Spleen (tissue), 11 donors: ENCODE measurements around the gene ZBP1. TPM values are rescaled to one million over a fixed set of nuclear protein-coding genes. Genes with fewer than 3 reads are reported as not detected.
A peak's percentile ranks its signal among the peaks of the same experiment; 100 is the strongest.

ENCODE experiments used
- DNase-seq: peaks from one replicate; pipeline ENCODE4 v3.0.0-alpha.2; 2020
- H3K27ac ChIP-seq, 8 donors: fragments of 200-600 bp; sonication (generic) in 7 of 8; 1 replicate in 4 of 8; 2 replicates in 4 of 8; pipeline versions ENCODE4 v1.5.0 to v1.8.0; 2016 to 2021; ENCODE audit warnings: inconsistent platforms in 4 of 8, mild to moderate bottlenecking in 4 of 8, moderate library complexity in 1 of 8
- H3K27me3 ChIP-seq, 7 donors: fragments of 200-600 bp; sonication (generic) in 6 of 7; replicated peaks in 1 of 7; 1 replicate in 4 of 7; 2 replicates in 3 of 7; pipeline versions ENCODE4 v1.5.0 to v1.8.0; 2016 to 2021; ENCODE audit warnings: inconsistent platforms in 3 of 7, mild to moderate bottlenecking in 1 of 7
- H3K36me3 ChIP-seq, 6 donors: fragments of 200-600 bp; sonication (generic) in 5 of 6; 1 replicate in 4 of 6; 2 replicates in 2 of 6; pipeline versions ENCODE4 v1.5.0 to v1.8.0; 2016 to 2021; ENCODE audit warnings: inconsistent platforms in 2 of 6
- H3K4me1 ChIP-seq, 6 donors: fragments of 200-600 bp; sonication (generic) in 5 of 6; 1 replicate in 3 of 6; 2 replicates in 3 of 6; pipeline versions ENCODE4 v1.5.0 to v1.8.0; 2016 to 2021; ENCODE audit warnings: inconsistent platforms in 3 of 6
- H3K4me3 ChIP-seq, 8 donors: fragments of 200-600 bp; sonication (generic) in 7 of 8; 1 replicate in 4 of 8; 2 replicates in 4 of 8; pipeline versions ENCODE4 v1.5.0 to v1.8.0; 2016 to 2021; ENCODE audit warnings: inconsistent platforms in 4 of 8, mild to moderate bottlenecking in 4 of 8, moderate library complexity in 2 of 8
- H3K9me3 ChIP-seq, 8 donors: fragments of 200-600 bp; sonication (generic) in 7 of 8; 1 replicate in 4 of 8; 2 replicates in 4 of 8; pipeline versions ENCODE4 v1.5.0 to v1.8.0; 2016 to 2021; ENCODE audit warnings: inconsistent platforms in 4 of 8
- CTCF ChIP-seq, 11 experiments: fragments of 200-600 bp in 7 of 11; fragments of 450-650 bp in 4 of 11; sonication (generic) in 4 of 11; IDR thresholded peaks in 8 of 11; conservative IDR thresholded peaks in 3 of 11; 1 replicate in 7 of 11; 2 replicates in 4 of 11; pipeline versions ENCODE4 v1.4.0 to v1.8.0; 2016 to 2021; ENCODE audit warnings: antibody characterized with exemption in 11 of 11, inconsistent platforms in 4 of 11, mild to moderate bottlenecking in 1 of 11
- POLR2A ChIP-seq, 3 donors: fragments of 450-650 bp; IDR thresholded peaks; one replicate each; pipeline ENCODE4 v1.5.1; 2017; ENCODE audit warnings: antibody characterized with exemption in 3 of 3, mild to moderate bottlenecking in 1 of 3
- POLR2AphosphoS5 ChIP-seq, 3 donors: sonication (generic); formaldehyde crosslinking; IDR thresholded peaks; one replicate each; pipeline ENCODE4 v1.5.1; 2017; ENCODE audit warnings: antibody characterized with exemption in 3 of 3
- WGBS, 5 donors: extraction: QIAGEN DNeasy Blood & Tissue Kit in 3 of 5; methylation state at CpG; one replicate each; pipeline versions ENCODE4 v1.1.5 to v1.1.7; 2013 to 2018; 5-methylcytosine and 5-hydroxymethylcytosine counted together
- intact Hi-C: fragments of 100-400 bp; cut with DNase I; formaldehyde crosslinking; loops from one replicate; pipeline ENCODE4 v1.15.0; 2023; ENCODE audit warnings: low total_unique reads
- polyA plus RNA-seq, 3 donors: library from polyadenylated mRNA; stranded (reverse); fragments of 200-250 nt; gene quantifications; one replicate each; pipeline ENCODE4 v1.2.1, GENCODE V29; 2013
- total RNA-seq, 7 donors: library from RNA; depleted of rRNA in 3 of 7; stranded (reverse); fragments of >200 nt in 3 of 7; fragmentation: NEBNext Ultra II Directional in 4 of 7; extraction: Animal tissue kit (Norgen Biotek cat#: 25700) in 4 of 7; gene quantifications; one replicate each; pipeline versions ENCODE4 v1.1.0 to v1.2.1, GENCODE V29; 2016 to 2021
- donor health status: healthy with polysubstance abuse.
- donor health status: DM: no; HTN: no; CAD: no; lungs with moderate emphysema.
- donor health status: DM: no; HTN: no; CAD: no.
- donor health status: Bipolar disorder and iron deficiency.
- donor health status: healthy.
- donor health status: DM: no; HTN: no; CAD: no.
- donor health status: DM: yes; HTN: yes; CAD: no.

The ZBP1 gene
- total and polyA plus RNA-seq, 10 donors, result 8.6 to 28.4 (median 16.6) TPM

DNA sequence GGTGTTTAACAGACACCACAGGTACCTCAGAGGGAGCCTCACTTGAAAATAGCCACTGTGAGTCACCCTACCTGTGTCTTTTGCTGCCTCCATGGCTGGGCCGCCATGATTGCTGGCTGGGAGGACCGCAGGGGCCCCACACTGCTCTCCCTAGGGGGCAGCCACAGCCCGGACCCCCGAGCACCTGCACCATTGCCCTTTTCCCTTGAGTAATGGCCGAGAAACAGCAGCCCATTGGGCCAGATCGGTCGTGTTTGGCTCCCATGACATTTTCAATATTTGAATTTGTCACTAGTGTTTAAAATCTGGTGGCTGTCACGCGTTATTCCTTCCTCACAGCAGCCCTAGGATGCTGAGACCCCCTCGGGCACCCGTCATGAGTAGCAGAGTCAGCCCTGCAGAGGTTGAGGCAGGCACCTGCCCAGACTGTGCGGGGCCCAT is 6.7 kb downstream of the ZBP1 start:
- Histone ChIP-seq H3K27ac (no peak overlapping the region), H3K4me1 (peaks cover 7 to 35% (median 16%) of the 10 kb centered on the region in 6 donors), H3K27me3 (no peaks in the 10 kb centered on the region), H3K36me3 (peaks cover 0 to 84% (median 40%) of the 10 kb centered on the region in 6 donors), H3K9me3 (no peaks in the 10 kb centered on the region), H3K4me3 (no peak overlapping the region)
- intact Hi-C loops, result no loop called here
- TF ChIP-seq POLR2A (IDR thresholded peaks at IDR 0.05) (no peak), POLR2AphosphoS5 (IDR thresholded peaks at IDR 0.05) (no peak), CTCF (IDR thresholded peaks at IDR 0.05 in 8 of 11, conservative IDR thresholded peaks at IDR 0.05 in 3 of 11) (no peak)
- DNase-seq, result peak; percentile 65
- WGBS, 5 donors, result 85 to 92% (median 89%) methylated on average over 11 to 12 of the region's 12 CpGs

DNA sequence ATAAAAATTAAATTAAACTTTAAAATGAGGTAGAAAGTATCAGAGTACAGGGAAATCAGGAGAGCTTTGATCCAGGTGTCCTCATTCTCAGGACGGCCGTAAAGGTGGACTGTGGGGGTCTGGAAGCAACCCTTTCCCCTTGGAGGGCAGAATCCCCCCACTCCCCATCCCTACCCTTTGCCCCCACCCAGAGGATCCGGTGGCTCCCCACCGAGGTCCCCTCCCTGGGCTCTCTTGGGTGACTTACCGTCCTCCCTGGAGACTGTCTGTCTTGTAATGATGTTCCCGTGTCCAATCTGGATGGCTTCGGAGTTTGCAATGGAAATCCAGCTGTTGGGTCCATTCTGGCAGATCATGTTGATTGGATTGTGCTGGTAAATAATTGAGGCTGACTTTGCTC is 7.3 kb downstream of the ZBP1 start:
- H3K4me1 ChIP-seq, result peaks cover 1 to 29% (median 10%) of the 10 kb centered on the region in 6 donors
- no peaks in the 10 kb centered on the region for H3K27me3 ChIP-seq
- intact Hi-C loops, result no loop called here
- H3K9me3 ChIP-seq, result no peaks in the 10 kb centered on the region
- peak; percentile 50 for DNase-seq
- no peak overlapping the region for H3K27ac ChIP-seq
- peaks cover 0 to 90% (median 42%) of the 10 kb centered on the region in 6 donors for H3K36me3 ChIP-seq
- H3K4me3 ChIP-seq, result no peak overlapping the region
- no peak for TF ChIP-seq POLR2AphosphoS5 (IDR thresholded peaks at IDR 0.05)
- TF ChIP-seq CTCF (IDR thresholded peaks at IDR 0.05 in 8 of 11, conservative IDR thresholded peaks at IDR 0.05 in 3 of 11), result no peak
- TF ChIP-seq POLR2A (IDR thresholded peaks at IDR 0.05), result no peak
- WGBS, 5 donors, result 92 to 96% (median 93%) methylated on average over 7 of the region's 7 CpGs

- Histone ChIP-seq H3K36me3 (peaks cover 0 to 92% (median 42%) of the 10 kb centered on the region in 6 donors), H3K27ac (no peak overlapping the region), H3K9me3 (no peaks in the 10 kb centered on the region), H3K27me3 (no peaks in the 10 kb centered on the region), H3K4me3 (no peak overlapping the region), H3K4me1 (peaks cover 0 to 25% (median 6%) of the 10 kb centered on the region in 6 donors)
- WGBS, 5 donors, result 80 to 86% (median 85%) methylated on average over 7 of the region's 7 CpGs
- DNase-seq, result peak; percentile 27
- TF ChIP-seq POLR2AphosphoS5 (IDR thresholded peaks at IDR 0.05), result no peak
- TF ChIP-seq POLR2A (IDR thresholded peaks at IDR 0.05), result no peak
- TF ChIP-seq CTCF (IDR thresholded peaks at IDR 0.05 in 8 of 11, conservative IDR thresholded peaks at IDR 0.05 in 3 of 11), result no peak
- intact Hi-C loops, result no loop called here
Measured at GRCh38 chr20:57612436-57612835, 7.8 kb downstream of the ZBP1 start.

- H3K36me3 ChIP-seq, result peaks cover 0 to 96% (median 42%) of the 10 kb centered on the region in 6 donors
- 89 to 95% (median 91%) methylated on average over 13 to 18 of the region's 18 CpGs for WGBS, 5 donors
- TF ChIP-seq CTCF (IDR thresholded peaks at IDR 0.05 in 8 of 11, conservative IDR thresholded peaks at IDR 0.05 in 3 of 11) (no peak), POLR2AphosphoS5 (IDR thresholded peaks at IDR 0.05) (no peak), POLR2A (IDR thresholded peaks at IDR 0.05) (no peak)
- no peaks in the 10 kb centered on the region for H3K27me3 ChIP-seq
- no peaks in the 10 kb centered on the region for H3K9me3 ChIP-seq
- no peak overlapping the region for H3K27ac ChIP-seq
- intact Hi-C loops, result no loop called here
- H3K4me1 ChIP-seq, result peaks cover 0 to 18% (median 2%) of the 10 kb centered on the region in 6 donors
- no peak overlapping the region for H3K4me3 ChIP-seq
- peak; percentile 75 for DNase-seq
Measured at GRCh38 chr20:57611586-57612311, 8.5 kb downstream of the ZBP1 start.
